GM21526 (cell line): Measurements from ENCODE around the gene ARHGEF40.

ENCODE experiments used
- ATAC-seq: cut with Tn5 transposase; IDR thresholded peaks from one replicate; pipeline ENCODE4 v1.9.1; 2021; ENCODE audit warnings: moderate library complexity; ENCODE audit not compliant: unreplicated experiment, low FRiP score

ARHGEF40 gene

DNA sequence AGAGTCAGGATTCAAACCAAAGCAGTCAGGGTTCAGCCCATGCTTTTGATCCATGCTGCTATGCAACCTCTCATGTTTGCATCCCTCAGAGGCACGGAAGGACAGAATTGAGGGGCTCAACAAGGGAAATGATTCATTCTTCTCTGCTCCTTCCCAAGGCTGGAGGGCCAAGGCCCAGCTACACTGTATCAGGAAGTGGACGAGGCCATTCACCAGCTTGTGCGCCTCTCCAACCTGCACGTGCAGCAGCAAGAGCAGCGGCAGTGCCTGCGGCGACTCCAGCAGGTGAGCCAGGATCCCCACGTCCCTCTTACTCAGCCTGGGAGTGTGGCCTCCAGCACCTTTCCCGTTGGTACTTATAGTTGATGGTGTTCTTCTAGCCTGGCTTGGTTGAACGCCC lies 8.6 kb downstream of the ARHGEF40 start:
- ATAC-seq = no peak

DNA sequence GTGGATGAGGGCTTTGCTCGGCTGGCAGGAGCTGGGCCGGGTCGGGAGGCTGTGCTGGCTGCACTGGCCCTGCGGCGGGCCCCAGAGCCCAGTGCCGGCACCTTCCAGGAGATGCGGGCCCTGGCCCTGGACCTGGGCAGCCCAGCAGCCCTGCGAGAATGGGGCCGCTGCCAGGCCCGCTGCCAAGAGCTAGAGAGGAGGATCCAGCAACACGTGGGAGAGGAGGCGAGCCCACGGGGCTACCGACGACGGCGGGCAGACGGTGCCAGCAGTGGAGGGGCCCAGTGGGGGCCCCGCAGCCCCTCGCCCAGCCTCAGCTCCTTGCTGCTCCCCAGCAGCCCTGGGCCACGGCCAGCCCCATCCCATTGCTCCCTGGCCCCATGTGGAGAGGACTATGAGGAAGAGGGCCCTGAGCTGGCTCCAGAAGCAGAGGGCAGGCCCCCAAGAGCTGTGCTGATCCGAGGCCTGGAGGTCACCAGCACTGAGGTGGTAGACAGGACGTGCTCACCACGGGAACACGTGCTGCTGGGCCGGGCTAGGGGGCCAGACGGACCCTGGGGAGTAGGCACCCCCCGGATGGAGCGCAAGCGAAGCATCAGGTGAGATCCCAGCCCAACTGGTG lies 11.5 kb downstream of the ARHGEF40 start:
- no peak for ATAC-seq

DNA sequence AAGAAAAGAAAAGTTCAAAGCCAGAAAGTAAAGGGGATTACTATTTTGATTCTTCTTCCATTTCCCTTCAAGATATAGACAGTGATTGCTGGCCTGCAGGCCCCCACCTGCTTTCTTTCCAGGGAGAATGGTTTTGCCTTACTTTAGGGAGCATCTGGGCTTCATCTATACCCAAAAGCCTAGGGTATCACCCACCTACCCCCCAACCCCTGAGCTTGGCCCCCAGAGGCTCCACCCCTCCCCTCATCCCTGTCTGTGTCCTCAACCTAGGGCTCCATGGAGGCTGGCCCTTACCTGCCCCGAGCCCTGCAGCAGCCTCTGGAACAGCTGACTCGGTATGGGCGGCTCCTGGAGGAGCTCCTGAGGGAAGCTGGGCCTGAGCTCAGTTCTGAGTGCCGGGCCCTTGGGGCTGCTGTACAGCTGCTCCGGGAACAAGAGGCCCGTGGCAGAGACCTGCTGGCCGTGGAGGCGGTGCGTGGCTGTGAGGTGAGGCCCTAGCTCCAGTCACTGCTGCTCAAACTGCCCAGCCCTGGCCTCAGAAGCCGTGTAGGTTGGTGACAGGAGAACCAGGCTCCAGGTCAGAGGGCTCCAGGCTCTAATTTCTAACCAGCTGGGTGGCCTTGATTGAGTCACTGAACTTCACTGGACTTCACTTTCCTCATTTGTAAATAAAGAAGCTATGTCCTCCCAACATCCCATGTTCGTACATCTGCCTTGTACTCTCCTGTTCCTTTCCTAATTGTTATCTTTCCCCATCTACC lies 13.6 kb downstream of the ARHGEF40 start:
- ATAC-seq = no peak

DNA sequence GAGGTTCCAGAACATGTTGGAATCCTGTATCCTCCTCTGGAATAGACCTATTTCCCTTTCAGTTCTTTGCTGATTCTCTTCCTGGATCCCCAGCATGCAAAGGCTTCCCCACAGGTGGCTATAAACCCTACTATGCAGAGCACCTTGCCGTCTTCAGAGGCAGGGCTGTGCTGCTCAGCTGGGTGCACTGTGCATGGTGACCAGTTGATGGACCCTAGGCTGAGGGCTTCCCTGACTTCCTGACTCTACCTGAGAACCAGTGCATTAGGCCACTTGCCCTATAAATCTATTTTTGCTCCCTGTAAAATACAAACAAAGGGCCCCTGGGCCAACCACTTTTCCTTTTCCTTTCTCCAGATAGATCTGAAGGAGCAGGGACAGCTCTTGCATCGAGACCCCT lies 14.3 kb downstream of the ARHGEF40 start:
- no peak for ATAC-seq

DNA sequence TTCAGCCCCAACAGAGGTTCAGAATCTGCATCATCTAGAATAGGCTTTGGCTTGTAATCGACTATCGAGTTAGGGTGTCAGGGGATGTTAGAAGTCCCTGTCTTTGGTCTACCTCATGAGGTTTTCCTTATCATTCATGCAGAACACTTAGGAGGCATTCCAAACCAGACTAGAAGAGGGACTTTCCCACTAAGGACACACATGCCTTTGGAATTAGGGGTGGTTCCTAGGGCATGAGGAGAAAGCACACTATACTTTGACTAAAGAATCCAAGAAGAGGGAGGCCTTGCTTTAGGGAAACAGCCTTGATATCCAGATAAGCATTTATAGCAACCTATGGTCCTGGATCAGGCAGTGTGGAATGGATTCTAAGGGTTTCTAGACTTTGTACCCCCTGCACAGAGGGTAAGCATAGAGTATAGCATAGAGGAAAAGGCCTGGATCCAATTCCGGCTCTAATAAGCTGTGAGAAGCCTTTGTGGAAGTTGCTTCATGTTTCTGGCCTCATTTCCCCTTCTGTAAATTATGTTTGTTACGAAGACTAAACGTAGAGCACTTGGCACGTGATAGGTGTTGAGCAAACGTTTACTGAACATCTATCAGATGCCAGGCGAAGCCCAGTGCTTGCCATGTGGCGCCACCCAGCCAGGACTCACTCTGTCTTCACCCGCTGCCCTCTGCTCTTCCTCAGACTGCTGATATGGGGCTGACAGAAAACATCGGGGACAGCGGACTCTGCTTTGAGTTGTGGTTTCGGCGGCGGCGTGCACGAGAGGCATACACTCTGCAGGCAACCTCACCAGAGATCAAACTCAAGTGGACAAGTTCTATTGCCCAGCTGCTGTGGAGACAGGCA lies 15.1 kb downstream of the ARHGEF40 start:
- ATAC-seq = no peak

DNA sequence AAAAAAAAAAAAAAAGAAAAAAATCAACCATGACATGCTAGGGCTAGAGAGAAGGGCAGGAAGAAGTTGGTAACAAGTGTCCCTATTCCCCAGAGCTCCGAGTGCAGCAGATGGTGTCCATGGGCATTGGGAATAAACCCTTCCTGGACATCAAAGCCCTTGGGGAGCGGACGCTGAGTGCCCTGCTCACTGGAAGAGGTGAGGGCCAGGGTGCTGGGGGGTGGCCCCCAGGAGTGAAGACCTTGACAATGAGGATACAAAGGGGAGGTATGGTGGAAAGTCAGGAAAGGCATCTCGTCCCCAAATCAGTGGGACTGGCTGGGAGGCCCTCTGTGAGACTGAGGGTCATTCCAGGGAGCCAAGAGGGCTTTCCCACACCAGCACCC lies 16.8 kb downstream of the ARHGEF40 start:
- no peak for ATAC-seq

DNA sequence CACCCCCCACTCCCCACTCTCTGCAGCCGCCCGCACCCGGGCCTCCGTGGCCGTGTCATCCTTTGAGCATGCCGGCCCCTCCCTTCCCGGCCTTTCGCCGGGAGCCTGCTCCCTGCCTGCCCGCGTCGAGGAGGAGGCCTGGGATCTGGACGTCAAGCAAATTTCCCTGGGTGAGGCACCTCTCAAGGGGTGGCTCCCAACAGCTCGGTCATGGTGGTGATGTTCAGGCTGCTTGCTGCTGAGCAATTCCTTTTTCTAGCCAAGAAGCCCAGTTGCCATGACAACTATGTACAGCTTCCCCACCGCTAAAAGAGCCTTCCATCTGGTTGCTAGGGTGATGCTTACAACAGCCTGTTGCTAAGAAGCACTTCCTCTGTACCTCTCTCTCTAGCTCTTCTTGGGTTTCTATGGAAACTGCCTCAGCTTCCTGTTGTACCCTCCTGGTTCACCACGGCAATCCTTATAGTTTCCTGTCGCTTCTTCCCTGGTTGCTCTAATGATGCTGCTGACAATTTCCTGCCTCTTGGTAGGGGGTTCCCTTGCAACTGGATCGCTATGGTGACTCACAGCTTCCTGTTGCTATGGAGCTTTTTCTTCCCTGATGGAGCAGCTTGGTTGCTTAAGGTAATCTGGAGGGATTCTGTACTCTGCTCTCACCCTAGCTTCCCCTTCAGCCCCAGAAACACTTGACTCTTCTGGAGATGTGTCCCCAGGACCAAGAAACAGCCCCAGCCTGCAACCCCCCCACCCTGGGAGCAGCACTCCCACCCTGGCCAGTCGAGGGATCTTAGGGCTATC lies 17.4 kb downstream of the ARHGEF40 start:
- peak; percentile 57 for ATAC-seq

DNA sequence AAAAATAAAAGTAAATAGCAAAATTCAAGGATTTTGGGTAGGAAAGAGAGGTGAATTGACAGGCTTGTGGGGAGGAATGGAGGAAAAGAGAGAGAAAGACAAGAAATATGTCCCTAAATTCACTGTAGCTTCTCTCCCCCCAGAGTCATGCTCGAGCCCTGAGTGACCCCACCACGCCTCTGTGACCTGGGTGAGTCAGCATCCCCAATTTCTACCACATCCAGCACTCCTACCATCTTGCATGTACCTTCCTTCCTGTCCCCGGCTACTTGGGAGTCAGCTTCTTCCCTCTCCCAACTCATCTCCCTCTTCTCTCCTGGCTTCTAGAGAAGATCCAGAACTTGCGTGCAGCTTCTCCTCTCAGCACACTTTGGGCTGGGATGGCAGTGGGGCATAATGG lies 18.6 kb downstream of the ARHGEF40 start:
- ATAC-seq = no peak

DNA sequence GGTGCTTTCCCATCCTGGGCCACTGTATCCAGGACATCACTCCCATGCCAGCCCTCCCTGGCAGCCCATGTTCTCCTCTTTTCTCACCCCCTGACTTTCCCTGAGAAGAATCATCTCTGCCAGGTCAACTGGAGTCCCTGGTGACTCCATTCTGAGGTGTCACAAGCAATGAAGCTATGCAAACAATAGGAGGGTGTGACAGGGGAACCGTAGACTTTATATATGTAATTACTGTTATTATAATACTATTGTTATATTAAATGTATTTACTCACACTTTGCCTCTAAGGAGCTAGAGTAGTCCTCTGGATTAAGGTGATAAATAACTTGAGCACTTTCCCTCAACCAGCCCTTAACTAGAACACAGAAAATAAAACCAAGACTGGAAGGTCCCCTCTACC lies 19.2 kb downstream of the ARHGEF40 start:
- ATAC-seq = no peak

DNA sequence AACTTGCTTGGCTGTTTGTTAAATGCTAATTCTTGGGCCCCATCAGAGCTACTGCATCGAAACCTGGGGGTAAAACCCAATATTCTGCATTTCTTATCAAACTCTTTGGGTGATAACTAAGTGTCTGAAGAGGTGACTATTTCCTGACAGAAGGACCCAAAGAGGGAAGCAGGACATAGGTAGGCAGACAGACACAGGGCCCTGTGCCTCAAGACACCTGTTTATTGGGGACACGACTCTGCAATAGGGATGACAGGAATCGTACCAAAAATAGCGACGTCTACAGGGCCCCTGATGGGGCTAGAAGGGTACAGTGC lies 19.7 kb downstream of the ARHGEF40 start:
- ATAC-seq = no peak

DNA sequence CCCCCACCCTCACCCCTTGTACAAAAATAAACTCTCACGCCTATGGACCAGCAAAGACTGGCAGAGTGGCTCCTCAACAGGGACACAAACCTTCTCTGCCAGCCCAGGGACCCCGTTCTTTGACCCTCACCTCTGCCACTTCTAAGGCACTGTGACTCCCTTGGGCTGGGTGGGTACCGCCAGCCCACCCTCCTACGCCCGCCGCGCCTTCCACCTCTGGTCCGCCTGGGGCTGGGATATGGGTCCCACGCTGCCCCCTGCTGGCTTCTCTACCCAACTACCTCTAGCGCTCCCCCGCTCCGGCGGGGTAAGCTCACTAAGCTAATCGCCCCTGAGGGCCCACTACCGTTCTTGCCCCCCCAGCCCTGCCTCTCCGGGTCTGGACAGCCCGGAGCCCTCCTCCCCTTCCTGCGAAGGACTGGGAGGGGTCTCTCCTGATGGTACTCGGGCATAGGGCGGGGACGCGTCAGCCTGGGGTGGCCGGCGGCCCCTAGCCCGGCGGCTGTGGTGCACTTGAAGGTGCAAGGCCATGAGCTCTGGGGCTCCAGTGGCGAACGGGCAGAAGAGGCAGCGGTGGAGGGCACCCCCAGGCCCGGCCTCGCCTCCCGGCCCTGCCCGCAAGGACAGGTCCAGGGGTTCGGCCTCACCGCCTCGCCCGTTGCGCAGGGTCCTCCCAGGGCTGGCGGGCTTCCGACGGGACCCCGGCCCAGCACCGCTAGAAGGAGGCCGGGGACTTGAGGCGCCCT lies 20.3 kb downstream of the ARHGEF40 start:
- no peak for ATAC-seq

DNA sequence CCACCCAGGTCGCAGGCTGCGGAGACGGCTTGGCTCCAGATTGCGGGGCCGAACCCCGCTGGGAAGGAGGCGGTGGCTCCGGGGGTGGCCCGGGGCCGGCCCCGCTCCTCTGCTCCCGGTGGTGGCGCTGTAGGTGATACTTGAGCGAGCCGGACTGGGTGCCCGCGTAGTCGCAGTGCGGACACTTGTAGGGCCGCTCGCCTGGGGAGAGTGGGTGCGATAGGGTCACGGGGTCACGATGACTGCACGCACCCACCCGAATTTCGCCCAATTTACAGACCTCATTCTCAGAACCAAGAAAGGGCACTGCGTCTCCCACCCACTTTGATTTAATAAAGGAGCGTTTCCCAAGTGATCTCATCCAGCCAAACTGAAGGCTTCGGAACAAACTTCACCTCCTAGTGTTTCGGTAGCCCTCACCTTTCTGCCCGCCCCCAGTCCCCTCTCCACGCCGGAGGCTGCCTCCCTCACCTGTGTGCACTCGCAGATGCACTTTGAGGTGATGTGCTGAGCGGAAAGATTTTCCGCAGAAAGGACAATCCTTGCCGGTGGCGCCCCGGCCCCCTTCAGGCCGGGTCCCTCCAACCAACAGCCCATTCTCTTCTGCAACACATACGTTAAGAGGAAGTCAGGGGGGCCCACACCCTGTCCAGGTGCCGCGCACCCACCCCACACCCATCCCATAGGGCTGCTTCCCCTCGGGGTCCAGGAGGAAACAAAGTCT lies 21.0 kb downstream of the ARHGEF40 start:
- ATAC-seq = no peak

DNA sequence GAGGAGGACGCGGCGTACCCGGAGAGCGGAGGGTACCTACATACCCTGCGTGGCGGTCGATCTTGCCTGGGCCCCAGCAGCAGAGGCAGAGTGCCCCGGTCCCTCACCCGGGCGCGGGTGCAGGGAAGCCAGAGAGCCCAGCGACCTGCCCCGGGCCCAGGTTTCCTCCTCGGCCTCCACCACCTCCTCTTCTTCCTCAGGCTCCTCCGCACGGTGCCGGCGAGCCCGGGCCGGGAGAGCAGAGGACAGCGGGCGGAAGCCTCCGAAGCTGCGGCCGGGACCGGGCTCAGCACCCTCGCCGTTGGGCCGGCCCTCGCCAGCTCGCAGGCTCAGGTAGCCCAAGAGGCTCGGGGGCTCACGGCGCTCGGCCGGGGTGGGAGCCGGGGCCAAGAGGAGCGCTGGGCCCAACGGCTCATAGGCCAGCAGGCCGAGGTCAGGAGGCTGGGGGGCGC lies 21.7 kb downstream of the ARHGEF40 start:
- no peak for ATAC-seq

DNA sequence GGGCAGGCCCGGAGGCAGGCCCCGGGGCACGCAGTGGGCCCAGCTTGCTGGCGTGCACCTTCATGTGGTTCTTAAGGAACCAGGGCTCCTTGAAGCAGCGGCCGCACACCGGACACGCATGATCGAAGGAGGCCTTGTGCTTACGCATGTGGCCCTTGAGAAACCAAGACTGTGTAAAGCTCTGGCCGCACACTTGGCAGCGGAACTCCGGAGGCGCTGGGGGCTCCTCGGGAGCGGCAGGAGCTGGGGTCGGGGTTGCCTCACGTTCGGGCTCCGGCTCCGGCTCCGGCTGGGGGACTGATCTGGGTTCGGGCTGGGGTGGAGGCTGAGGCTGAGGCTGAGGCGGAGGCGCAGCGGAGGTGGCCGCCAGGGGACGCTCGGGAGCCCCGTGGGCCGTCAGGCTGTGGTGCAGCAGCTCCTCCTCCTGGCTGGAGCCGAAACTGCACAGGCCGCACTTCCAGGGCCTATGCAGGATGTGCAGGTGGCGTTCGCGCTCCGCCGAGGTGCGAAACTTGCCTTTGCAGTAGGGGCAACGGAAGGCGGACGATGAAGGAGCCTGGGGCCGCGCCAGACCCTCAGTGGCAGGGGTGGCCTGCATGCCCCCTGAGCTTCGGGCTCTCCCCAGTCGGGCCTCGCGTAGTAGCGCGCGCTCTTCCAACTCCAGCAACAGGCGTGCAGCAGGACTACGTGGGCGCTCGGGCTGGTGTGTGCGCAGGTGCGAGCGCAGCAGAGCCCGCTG lies 22.3 kb downstream of the ARHGEF40 start:
- ATAC-seq = peak; percentile 73

DNA sequence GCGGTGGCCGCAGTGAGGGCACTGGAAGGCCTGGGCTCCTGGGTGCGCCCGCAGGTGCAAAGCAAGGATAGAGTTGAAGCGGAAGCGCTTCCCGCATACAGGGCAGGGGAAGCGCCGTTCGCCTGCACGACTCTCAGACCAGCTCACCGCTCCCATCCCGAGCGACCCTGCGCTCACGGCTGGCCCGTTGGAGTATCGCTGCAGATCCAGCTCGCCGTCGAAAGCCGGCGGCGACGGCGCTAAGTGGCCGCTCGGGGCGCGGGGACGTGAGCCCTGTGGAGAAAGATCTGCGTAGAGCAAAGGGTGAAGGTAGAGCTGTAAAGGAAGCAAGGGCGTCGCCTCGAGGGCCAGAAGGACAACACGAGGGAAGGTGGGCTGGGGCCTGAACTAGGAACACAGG lies 22.9 kb downstream of the ARHGEF40 start:
- no peak for ATAC-seq

DNA sequence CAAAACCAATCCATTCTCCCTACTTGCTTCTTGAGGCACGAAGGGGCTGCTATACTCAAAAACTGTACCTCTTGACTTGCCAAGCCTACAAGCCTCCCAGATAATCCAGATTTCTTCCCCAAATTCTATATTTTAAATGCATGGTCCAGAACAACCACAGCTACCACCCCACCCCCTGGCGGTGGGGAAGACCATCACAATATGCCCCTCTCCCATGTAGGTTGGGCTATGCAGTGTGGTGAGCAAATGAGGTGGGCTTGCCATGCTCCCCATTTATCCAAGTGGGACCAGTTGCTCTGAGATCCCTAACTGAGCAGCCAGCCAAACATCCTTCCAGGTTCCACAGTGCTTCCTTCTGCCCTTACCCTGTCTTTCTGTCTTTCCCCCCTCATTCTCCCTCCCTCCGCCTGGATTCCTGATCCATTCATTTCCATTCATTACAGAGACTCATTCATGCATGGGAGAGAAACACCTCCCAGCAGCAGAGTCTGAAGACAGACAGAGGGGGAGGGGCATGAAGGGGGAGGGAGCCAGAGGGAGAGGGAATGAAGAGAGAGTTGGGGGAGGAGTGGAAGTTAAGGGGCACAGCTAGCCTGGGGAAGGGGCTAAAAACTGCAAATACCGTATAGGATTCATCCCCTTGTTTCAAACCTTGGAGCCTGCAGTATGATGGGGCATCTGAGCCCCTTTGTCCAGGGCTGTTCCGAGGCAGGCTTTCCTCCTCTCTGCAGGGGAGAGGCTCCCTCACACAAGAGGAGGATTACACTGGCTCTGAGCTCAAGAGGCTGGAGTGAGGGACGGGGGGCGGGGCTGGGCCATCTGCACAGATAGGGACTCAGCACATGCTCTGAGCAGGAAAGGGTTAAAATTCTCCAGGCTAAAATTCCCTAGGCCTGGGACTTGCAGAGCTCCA lies 23.9 kb downstream of the ARHGEF40 start:
- no peak for ATAC-seq

DNA sequence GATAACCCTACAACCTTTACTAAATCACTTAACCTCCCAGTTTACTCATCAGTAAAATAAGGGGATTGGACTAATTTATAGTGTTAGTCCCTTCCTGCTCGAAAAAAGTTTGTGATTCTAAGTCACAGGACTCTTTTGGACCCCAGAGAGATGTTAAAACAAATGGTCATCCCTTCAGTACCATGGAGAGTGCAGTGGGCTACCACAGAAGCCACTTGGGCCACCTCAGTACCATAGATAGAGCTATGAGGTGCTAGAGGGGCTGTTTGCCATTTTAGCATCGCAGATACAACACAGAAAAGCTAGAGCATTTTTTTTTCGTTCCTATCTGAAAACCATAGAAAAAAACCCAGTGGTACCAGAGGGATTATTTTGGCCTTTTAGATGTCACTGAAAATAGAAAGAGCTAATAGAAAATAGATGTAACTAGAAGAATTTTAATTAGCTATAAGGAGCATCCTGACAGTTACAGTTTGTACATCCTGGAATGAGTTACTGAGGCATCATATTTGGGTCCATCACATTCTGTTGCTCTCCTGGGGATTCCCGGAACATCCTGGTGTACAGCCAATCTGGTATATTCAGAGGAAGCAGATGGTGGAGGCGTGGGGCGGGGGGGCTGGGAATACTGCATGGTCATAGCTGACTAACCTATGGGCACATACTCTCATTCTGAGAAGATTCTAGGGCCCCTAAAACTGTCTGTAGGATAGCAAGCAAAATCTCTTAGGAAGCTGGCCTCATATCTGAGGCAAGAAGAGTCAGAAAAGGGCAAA lies 25.5 kb downstream of the ARHGEF40 start:
- no peak for ATAC-seq
